PFSK-1 (cell line): ENCODE data around the gene CD55.

Source experiments
- FOXP2 ChIP-seq: optimal IDR thresholded peaks from 2 replicates; pipeline ENCODE3; 2011; ENCODE audit warnings: borderline replicate concordance, control low read depth, inconsistent platforms; ENCODE audit not compliant: insufficient read depth; ENCODE audit errors: extremely low read length, extremely low read depth
- POLR2AphosphoS5 ChIP-seq: IDR thresholded peaks from 2 replicates; pipeline ENCODE4 v1.6.1; 2012; ENCODE audit warnings: low read depth, mild to moderate bottlenecking, control low read depth, low read length, moderate library complexity
- SIN3A ChIP-seq: IDR thresholded peaks from 2 replicates; pipeline ENCODE4 v1.6.1; 2012; ENCODE audit warnings: mild to moderate bottlenecking, low read length, moderate library complexity, borderline replicate concordance; ENCODE audit not compliant: insufficient read depth
- TAF1 ChIP-seq: IDR thresholded peaks from 2 replicates; pipeline ENCODE4 v1.6.1; 2012; ENCODE audit warnings: low read length, control low read depth, borderline replicate concordance; ENCODE audit not compliant: insufficient read depth
- TF ChIP-seq, protein P1 (sequence below), 2 experiments: IDR thresholded peaks; 2 replicates each; pipeline versions ENCODE4 v1.6.1 to v1.8.0; 2011 to 2012; ENCODE audit warnings: low read depth in 2 of 2, low read length in 2 of 2, control low read depth in 1 of 2, inconsistent platforms in 1 of 2, mild to moderate bottlenecking in 1 of 2, moderate library complexity in 1 of 2; ENCODE audit not compliant: insufficient read depth in 1 of 2

Gene CD55

DNA sequence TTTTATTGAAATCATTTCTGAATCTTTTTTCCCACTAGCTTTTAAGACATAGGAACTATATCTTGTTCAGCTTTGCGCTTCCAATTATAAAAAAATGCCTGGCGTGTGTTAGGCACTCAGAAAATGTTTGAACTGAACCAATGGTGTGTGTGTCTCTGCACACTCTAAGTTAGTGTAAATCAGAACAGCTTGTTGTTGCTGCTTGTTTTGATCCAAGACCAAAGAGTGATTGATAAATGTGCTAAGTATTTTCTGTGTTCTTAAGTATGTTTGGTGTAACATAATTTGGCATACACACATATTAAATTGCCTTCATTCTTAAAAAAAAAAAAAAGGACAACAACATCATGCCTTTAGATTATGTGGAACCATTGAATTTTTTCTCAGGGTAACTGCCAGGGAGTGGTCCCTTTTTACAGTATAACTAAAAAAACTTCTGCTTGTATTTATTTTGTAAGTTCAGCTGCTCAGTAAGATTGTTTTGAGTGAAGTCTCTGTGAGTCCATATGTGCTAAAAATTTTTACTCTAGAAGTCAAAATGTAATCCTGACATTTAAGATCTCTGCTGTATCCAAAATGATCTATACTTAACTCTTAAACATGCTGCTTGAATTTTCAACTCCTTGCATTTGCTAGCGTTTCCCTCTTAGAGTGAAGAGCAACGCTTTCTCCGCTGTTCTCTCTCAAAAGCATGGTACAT lies 8.7 kb downstream of the CD55 start:
- TF ChIP-seq POLR2AphosphoS5 (no peak), FOXP2 (no peak), TAF1 (no peak), SIN3A (no peak)
- TF ChIP-seq, protein P1, sequence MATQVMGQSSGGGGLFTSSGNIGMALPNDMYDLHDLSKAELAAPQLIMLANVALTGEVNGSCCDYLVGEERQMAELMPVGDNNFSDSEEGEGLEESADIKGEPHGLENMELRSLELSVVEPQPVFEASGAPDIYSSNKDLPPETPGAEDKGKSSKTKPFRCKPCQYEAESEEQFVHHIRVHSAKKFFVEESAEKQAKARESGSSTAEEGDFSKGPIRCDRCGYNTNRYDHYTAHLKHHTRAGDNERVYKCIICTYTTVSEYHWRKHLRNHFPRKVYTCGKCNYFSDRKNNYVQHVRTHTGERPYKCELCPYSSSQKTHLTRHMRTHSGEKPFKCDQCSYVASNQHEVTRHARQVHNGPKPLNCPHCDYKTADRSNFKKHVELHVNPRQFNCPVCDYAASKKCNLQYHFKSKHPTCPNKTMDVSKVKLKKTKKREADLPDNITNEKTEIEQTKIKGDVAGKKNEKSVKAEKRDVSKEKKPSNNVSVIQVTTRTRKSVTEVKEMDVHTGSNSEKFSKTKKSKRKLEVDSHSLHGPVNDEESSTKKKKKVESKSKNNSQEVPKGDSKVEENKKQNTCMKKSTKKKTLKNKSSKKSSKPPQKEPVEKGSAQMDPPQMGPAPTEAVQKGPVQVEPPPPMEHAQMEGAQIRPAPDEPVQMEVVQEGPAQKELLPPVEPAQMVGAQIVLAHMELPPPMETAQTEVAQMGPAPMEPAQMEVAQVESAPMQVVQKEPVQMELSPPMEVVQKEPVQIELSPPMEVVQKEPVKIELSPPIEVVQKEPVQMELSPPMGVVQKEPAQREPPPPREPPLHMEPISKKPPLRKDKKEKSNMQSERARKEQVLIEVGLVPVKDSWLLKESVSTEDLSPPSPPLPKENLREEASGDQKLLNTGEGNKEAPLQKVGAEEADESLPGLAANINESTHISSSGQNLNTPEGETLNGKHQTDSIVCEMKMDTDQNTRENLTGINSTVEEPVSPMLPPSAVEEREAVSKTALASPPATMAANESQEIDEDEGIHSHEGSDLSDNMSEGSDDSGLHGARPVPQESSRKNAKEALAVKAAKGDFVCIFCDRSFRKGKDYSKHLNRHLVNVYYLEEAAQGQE (IDR thresholded peaks at IDR 0.05; ENCODE audit: insufficient read depth in 1 of 2, low read depth in 2 of 2, low read length in 2 of 2) = no peak

DNA sequence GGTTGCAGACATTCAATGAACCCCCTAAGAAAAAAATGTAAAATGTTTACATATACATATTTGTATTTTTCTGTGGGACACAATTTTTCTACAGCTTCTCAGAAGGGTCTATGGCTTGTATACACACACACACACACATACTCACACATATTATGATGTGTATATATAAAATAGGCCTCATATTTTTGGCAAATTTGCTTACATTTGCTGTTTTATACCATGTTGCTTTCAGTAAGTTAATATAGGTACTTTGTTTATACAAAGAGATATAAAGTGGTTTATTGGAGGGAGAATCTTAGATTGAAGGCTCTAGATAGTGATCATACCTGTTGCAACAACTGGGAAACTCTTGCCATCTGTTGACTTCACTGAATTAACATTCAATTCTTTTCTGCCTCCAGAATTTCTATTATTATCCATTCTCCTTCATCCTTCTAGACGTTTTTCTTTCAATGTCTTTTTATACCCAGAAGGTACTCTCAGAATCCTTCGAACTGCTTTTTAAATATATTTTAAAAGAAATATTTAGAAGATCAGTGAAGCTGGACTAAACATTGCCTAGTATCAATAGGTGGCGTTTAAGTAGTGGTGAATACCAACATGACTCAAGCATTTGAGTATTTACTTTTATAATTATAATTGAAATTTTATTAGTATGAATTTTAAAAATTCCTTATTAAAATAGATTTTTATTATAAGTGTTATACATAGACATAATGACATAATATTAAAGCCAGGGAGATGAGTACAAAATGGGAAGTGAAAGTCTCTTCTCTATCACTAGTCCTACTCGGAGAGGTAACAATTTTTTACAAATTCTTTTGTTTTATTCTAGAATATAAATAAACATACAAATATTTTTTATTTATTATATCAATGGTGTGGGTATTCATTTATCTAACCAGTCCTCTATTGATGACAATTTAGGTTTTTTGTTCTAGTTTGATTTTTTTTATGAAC lies 10.2 kb downstream of the CD55 start:
- TF ChIP-seq TAF1 = no peak
- TF ChIP-seq, protein P1 (IDR thresholded peaks at IDR 0.05; ENCODE audit: insufficient read depth in 1 of 2, low read depth in 2 of 2, low read length in 2 of 2) = no peak
- TF ChIP-seq POLR2AphosphoS5 = no peak
- no peak for TF ChIP-seq FOXP2
- TF ChIP-seq SIN3A = no peak

DNA sequence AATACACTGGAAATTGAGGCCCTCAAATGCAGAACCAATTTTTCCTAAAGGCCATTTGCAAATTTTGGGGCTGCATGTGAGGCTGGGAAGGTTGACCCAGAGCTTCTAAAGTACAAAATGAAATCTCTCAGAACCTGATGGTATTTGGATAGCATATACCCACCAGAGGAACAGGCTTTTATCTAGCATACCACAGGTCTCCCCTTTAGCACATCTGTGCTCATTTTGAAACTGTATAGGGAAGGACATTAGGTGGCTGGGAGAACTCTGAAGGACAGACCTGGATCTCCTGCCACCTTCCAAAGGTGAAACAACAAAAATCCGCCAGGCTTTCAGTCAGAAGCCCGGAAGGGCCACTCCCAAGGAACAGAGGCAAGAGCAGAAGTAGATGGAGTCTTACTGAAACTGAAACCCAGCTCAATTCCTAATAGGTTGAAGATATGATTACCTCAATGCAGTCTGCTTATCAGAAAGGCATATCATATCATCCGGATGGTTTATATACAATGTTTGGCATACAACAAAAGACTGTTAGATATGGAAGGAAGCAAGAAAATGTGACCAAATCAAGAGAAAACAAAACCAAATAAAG lies 11.6 kb downstream of the CD55 start:
- TF ChIP-seq FOXP2 (no peak), POLR2AphosphoS5 (no peak), TAF1 (no peak), SIN3A (no peak)
- TF ChIP-seq, protein P1 (IDR thresholded peaks at IDR 0.05; ENCODE audit: insufficient read depth in 1 of 2, low read depth in 2 of 2, low read length in 2 of 2) = no peak

DNA sequence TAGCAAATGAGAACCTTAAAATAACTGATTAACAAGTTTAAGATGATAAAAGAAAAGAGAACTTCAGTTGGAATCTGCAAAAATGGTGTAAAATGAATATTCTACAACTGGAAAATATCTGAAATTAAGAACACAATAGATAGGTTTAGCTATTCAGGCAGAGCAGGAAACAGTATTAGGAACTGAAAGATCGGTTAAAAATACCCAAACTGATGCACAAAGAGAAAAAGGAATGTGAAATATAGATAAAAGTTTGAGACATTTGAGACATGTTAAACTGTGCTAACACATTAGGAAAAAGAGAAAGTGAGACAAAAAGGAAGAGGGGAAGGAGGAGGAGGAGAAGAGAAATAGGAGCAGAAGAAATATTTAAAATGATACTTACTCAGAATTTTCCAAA lies 12.1 kb downstream of the CD55 start:
- no peak for TF ChIP-seq FOXP2
- TF ChIP-seq TAF1 = no peak
- TF ChIP-seq POLR2AphosphoS5 = no peak
- TF ChIP-seq SIN3A = no peak
- TF ChIP-seq, protein P1 (IDR thresholded peaks at IDR 0.05; ENCODE audit: insufficient read depth in 1 of 2, low read depth in 2 of 2, low read length in 2 of 2) = no peak
